ENCODE results near the gene CENPB.

CENPB gene

DNA sequence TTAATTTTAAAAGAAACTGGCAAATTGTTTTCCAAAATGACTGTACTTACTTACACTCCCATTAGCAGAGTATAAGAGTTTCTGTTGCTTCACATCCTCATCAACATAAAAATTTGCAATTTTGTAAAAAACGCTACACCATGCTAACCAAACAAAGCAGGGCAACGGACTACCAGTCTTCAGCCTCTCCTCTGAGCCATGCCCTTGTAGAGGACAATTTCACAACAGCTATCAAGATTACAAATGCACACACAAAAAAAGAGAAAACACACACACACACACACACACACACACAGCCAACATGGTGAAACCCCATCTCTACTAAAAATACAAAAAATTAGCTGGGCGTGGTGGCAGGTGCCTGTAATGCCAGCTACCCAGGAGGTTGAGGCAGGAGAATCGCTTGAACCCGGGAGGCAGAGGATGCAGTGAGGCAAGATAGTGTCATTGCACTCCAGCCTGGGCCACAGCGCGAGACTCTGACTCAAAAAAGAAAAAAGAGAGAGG lies 14.9 kb downstream of the CENPB start:
- H3K4me3 Mint-ChIP-seq: no peak overlapping the region

GRCh38 chr20:3768342-3769130 lies 18.0 kb downstream of the CENPB start:
- H3K4me3 Mint-ChIP-seq: peak overlapping the region; percentile 87
- peaks cover 31% of the 10 kb centered on the region for H3K4me1 Mint-ChIP-seq (ENCODE audit: low read depth)
- H3K27me3 Mint-ChIP-seq: no peaks in the 10 kb centered on the region
- H3K36me3 Mint-ChIP-seq (ENCODE audit: low read depth): no peaks in the 10 kb centered on the region
- peak overlapping the region; percentile 92 for H3K27ac Mint-ChIP-seq
- H3K9me3 Mint-ChIP-seq: no peaks in the 10 kb centered on the region

More for the DNA sequence above, 14.9 kb downstream of the CENPB start:
- Mint-ChIP-seq H3K36me3 (ENCODE audit: low read depth) (no peaks in the 10 kb centered on the region), H3K9me3 (no peaks in the 10 kb centered on the region), H3K4me1 (ENCODE audit: low read depth) (peaks cover 20% of the 10 kb centered on the region), H3K27ac (no peak overlapping the region), H3K27me3 (no peaks in the 10 kb centered on the region)

DNA sequence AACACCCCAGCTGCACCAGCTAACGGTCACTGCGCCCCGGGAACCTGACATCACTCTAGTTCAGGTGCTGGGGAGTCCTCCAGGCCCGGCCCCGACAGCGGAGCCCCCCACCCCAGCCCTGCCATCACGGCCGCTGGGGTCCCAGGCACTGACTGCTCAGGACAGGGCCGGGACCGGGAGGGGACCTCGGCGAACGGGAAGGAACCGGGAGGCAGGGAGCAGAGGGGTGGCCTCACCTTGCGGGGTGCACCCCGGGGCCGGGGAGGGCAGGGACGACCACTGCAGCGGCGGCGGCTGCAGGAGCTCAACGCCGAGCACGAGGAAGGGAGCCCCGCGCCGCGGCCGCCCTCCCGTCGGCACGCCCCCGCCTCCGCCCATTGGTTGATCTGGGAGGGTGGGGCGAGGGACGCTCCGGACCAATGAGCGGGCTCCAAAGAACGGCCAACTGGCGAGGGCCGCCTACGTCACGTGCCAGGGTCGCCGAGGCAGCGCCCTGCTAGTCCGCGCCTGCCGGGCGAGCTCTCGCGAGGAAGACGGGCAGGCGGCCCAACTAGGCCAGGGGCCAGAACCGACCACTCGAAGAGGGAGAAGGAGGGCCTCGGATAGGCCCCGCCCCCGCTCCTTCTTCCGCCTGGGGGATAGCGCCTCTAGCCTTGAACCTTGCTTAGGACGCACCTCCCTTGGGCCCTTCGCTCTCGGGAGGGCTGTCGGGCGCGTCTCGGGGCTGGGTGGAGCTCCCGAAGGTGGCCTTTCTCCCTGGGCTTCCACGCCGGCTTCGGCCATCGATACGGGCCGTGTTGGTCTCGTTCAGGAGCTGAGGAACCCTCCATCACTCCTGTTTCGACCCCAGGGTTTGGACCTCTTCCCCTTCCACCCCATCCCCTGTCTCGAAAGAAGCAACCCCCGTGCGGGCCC lies 18.9 kb downstream of the CENPB start, which contains the start of gene ADISSP:
ADISSP (minus strand) TSS at position 327 of the 915 bp plus-strand sequence. CDS start 7,653 bp downstream, outside the sequence.
- peak within 1 kb of the TSS; percentile 90 for H3K4me3 Mint-ChIP-seq
- H3K4me1 Mint-ChIP-seq (ENCODE audit: low read depth): peaks cover 31% of the 10 kb centered on the region
- H3K27ac Mint-ChIP-seq: peak within 1 kb of the TSS; percentile 92
- H3K36me3 Mint-ChIP-seq (ENCODE audit: low read depth): no peaks in the 10 kb centered on the region
- H3K27me3 Mint-ChIP-seq: no peaks in the 10 kb centered on the region
- H3K9me3 Mint-ChIP-seq: no peaks in the 10 kb centered on the region

GRCh38 chr20:3767110-3767426 lies 19.5 kb downstream of the CENPB start:
- H3K4me1 Mint-ChIP-seq (ENCODE audit: low read depth): peaks cover 31% of the 10 kb centered on the region
- peaks cover under 1% of the 10 kb centered on the region for H3K36me3 Mint-ChIP-seq (ENCODE audit: low read depth)
- no peaks in the 10 kb centered on the region for H3K27me3 Mint-ChIP-seq
- peak overlapping the region; percentile 90 for H3K4me3 Mint-ChIP-seq
- H3K27ac Mint-ChIP-seq: peak overlapping the region; percentile 76
- no peaks in the 10 kb centered on the region for H3K9me3 Mint-ChIP-seq

DNA sequence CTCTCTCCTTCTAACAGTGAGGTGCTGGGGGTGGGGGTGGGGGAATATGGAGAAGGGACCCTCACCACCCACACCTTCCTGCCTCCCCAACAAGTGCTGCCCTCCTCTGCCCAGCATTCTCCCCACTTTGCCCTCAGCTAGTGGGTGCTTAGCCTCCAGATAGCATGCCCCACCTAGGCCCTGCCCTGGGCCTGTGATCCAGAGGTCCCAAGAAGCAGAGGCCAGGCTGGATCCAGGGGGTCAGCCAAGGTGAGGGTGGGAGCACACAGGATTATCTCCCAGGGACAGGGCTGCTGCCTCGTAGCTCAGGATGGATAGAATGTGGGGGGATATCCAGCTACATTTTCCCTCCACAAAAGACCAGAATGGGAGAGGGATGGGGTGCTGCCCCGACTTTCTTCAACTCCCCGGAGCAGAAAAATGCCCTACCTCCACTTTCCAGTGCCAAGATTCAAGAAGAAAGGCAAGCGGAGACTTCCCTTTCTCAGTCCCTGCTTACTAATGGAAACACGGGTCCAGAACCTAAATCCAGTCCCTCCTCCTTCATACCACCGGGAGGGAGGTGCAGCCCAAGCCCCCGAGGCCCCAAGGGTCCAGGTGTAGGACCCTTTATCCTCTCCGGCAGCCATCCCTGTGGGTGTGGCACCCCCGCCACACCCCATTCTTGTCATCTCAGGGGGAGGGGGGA lies 20.0 kb downstream of the CENPB start:
- H3K36me3 Mint-ChIP-seq (ENCODE audit: low read depth): peaks cover 5% of the 10 kb centered on the region
- peaks cover 31% of the 10 kb centered on the region for H3K4me1 Mint-ChIP-seq (ENCODE audit: low read depth)
- H3K27me3 Mint-ChIP-seq: no peaks in the 10 kb centered on the region
- no peaks in the 10 kb centered on the region for H3K9me3 Mint-ChIP-seq
- peak overlapping the region; percentile 76 for H3K27ac Mint-ChIP-seq
- H3K4me3 Mint-ChIP-seq: peak overlapping the region; percentile 90

GRCh38 chr20:3765171-3765882 lies 21.2 kb downstream of the CENPB start:
- Mint-ChIP-seq H3K4me1 (ENCODE audit: low read depth) (peaks cover 31% of the 10 kb centered on the region), H3K36me3 (ENCODE audit: low read depth) (peaks cover 6% of the 10 kb centered on the region), H3K9me3 (no peaks in the 10 kb centered on the region), H3K4me3 (peak overlapping the region; percentile 90), H3K27ac (no peak overlapping the region), H3K27me3 (no peaks in the 10 kb centered on the region)

DNA sequence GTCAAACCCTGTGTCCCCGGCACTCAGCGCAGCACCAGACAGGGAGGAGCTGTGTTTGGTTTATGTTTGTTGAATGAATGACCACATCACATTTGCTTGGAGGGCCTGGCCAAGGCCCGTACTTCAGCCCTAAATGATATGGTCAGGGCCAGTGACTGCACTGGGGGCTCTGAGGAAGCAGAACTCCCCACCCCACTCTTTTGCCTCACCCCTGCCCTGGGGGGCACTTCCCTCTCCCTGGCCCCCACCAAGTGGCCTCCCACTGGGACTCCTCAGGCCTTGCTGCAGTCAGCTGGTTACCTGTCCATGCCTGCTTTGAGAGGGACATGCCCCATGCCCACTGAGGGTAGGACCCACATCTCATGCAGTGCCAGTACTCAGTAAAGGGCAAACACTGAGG lies 21.9 kb downstream of the CENPB start:
- peaks cover 6% of the 10 kb centered on the region for H3K36me3 Mint-ChIP-seq (ENCODE audit: low read depth)
- peaks cover 30% of the 10 kb centered on the region for H3K4me1 Mint-ChIP-seq (ENCODE audit: low read depth)
- H3K27ac Mint-ChIP-seq: no peak overlapping the region
- no peaks in the 10 kb centered on the region for H3K9me3 Mint-ChIP-seq
- no peak overlapping the region for H3K4me3 Mint-ChIP-seq
- H3K27me3 Mint-ChIP-seq: no peaks in the 10 kb centered on the region

DNA sequence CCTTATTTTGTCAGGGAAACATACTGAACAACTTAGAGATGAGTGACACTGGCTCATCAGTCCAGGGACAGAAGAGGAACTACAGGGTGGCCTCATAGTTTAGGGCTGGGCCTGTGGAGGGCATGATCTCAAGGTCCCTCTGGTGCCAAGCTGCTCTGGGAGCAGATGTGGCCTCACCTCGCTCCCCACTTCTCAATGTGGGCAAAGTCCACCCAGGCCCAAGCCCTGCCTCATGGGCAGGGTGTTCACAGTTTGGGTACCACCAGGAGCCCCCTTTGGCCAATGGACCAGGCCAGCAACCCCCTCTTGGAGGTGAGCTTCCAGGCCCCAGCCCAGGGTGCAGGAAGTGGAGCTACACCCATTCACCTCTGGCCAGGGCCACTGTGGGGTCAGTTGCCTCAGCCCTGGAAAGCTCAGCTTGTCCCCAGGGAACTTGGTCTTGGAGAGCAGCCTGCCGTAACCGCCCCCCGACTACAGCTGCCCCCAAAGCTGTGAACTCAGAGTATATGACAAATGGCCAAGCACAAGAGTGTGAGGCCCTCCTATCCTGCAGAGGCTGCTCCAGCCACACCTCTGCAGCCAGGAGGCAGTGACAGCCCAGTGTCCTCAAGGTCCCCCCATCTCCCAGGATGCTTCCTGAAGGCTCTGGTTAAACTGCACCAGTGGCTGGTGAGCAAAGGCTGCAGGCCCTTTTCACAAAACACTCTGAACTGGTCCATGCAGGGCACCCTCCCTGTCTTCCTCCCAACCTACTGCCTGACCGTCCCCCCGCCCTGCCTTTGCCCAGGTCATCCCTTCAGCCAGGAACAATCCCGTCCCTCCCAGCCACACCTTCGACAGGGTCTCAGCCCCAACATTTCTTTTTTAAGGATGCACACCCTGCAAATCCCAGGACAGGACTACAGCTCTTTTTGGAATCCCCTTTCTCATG lies 22.6 kb downstream of the CENPB start:
- Mint-ChIP-seq H3K4me1 (ENCODE audit: low read depth) (peaks cover 22% of the 10 kb centered on the region), H3K9me3 (no peaks in the 10 kb centered on the region), H3K27me3 (no peaks in the 10 kb centered on the region), H3K36me3 (ENCODE audit: low read depth) (peaks cover 6% of the 10 kb centered on the region), H3K27ac (no peak overlapping the region), H3K4me3 (no peak overlapping the region)

DNA sequence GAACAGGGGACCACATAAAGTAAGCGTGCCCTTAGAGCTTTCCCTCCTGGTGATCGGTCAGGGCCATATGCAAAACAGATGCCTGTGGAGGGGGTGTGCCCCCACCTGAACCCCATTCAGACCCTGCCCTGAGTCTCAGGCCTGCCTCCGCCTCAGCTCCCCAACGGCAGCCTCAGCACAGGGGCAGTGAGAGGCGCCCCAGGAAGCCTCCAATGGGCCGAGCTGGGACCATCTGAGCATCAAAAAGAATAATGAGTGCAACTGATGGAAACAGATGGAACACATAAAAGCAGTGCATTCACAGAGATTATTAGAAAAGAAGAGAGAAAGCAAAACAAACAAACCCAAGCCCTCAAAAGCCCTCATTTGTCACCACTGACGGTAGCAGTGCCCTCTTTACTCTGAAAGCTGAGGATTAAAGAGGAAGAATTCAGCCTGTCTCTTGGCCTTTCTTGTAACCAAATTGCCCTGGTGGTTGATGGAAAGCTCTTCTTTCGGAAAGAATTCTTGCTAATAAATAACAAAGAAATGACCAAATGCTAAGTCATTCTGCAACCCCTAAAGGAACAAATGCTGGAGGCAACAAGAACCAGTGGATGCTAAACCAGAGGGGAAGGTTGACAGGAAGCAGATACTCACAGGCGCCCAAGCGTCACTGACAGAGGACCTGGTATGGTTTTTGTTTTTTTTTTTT lies 25.7 kb downstream of the CENPB start:
- Mint-ChIP-seq H3K27me3 (no peaks in the 10 kb centered on the region), H3K36me3 (ENCODE audit: low read depth) (peaks cover 22% of the 10 kb centered on the region), H3K4me1 (ENCODE audit: low read depth) (peaks cover 3% of the 10 kb centered on the region)

GRCh38 chr20:3759884-3760283 lies 26.7 kb downstream of the CENPB start:
- Mint-ChIP-seq H3K9me3 (no peaks in the 10 kb centered on the region), H3K4me3 (no peak overlapping the region), H3K4me1 (ENCODE audit: low read depth) (no peaks in the 10 kb centered on the region), H3K27ac (no peak overlapping the region), H3K27me3 (no peaks in the 10 kb centered on the region), H3K36me3 (ENCODE audit: low read depth) (peaks cover 22% of the 10 kb centered on the region)

More for the DNA sequence above, 25.7 kb downstream of the CENPB start:
- Mint-ChIP-seq H3K9me3 (no peaks in the 10 kb centered on the region), H3K27ac (no peak overlapping the region), H3K4me3 (no peak overlapping the region)

DNA sequence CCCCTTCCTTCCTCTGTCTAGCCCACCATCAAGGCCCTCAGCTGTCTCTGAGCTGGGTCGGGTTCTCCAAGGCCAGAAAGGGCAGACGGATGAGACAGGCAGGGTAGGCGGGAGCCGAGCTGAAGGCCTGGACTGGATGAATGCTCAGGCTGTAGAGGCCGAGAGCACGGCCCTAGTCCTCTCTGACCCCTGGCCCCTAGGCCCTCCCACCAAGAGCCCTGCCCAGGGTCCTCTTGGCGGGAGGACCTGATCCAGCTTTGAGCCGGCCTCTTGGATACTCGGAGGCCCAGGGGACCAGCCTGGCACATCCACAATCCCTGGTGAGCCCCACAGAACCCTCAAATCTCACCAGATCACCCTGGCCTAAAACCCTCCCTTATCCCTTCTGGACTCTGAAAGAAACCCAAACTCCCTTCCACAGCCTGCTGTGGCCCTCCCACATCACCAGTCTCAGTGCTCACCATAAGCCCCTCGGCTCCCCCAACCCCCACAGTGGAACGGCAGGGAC lies 27.2 kb downstream of the CENPB start:
- Mint-ChIP-seq H3K27me3 (no peaks in the 10 kb centered on the region), H3K9me3 (no peaks in the 10 kb centered on the region), H3K27ac (no peak overlapping the region), H3K4me3 (no peak overlapping the region), H3K36me3 (ENCODE audit: low read depth) (peaks cover 22% of the 10 kb centered on the region), H3K4me1 (ENCODE audit: low read depth) (no peaks in the 10 kb centered on the region)

GRCh38 chr20:3758566-3758965 lies 28.0 kb downstream of the CENPB start:
- Mint-ChIP-seq H3K9me3 (no peaks in the 10 kb centered on the region), H3K4me3 (no peak overlapping the region), H3K4me1 (ENCODE audit: low read depth) (no peaks in the 10 kb centered on the region), H3K36me3 (ENCODE audit: low read depth) (peaks cover 22% of the 10 kb centered on the region), H3K27ac (no peak overlapping the region), H3K27me3 (no peaks in the 10 kb centered on the region)

- Mint-ChIP-seq H3K27ac (no peak overlapping the region), H3K4me3 (no peak overlapping the region), H3K9me3 (no peaks in the 10 kb centered on the region), H3K4me1 (ENCODE audit: low read depth) (peaks cover 5% of the 10 kb centered on the region), H3K27me3 (no peaks in the 10 kb centered on the region), H3K36me3 (ENCODE audit: low read depth) (peaks cover 22% of the 10 kb centered on the region)
Observed at GRCh38 chr20:3757268-3757667, 29.3 kb downstream of the CENPB start.

All from stimulated activated naive CD8-positive, alpha-beta T cell treated with anti-CD3 and anti-CD28 coated beads, Interleukin-15, Interleukin-2, amounts not matched to agents 100 ng/mL and 50 ng/mL, for 24 hours (primary cell).